Measurements from ENCODE around the gene ZSCAN26. TPM values are rescaled to one million over a fixed set of nuclear protein-coding genes. Genes with fewer than 3 reads are reported as not detected.

ZSCAN26 gene
- total RNA-seq, 1 experiment from 2014 or later: 12.7 TPM

DNA sequence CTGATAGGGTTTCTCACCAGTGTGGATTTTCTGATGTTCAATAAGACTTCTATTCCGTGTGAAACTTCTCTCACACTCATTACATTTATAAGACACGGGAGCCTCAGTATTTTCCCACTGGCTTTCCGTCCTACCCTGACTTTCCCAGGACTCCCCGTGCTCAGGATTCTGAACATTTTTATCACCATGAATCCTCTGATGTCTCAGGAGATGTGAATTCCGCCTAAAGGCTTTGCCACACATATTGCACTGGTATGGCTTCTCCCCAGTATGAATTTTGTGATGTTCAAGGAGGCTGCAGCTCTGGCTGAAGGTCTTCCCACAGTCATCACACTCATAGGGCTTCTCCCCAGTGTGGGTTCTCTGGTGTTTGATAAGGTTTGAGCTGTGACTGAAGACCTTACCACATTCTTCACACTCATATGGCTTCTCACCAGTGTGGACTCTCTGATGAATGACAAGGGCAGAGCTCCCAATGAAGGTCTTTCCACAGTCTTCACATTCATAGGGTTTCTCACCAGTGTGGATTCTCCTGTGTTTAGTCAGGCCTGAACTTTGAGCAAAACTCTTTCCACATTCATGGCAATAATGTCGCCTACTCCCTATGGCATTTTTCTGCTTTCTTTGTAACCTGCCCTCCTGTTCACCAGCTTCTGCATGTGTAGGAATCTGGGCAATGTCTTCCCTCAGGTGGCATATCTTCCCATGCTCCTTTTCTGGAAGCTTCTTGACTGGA lies 21.6 kb upstream of the ZSCAN26 start:
- Histone ChIP-seq H3K4me3 (no peak overlapping the region), H3K4me1 (no peaks in the 10 kb centered on the region), H3K27ac (no peak overlapping the region), H3K9me3 (replicated peaks) (no peaks in the 10 kb centered on the region), H3K27me3 (no peaks in the 10 kb centered on the region), H3K36me3 (no peaks in the 10 kb centered on the region; the same call in none of the 2 replicates)
- DNase-seq: no peak

DNA sequence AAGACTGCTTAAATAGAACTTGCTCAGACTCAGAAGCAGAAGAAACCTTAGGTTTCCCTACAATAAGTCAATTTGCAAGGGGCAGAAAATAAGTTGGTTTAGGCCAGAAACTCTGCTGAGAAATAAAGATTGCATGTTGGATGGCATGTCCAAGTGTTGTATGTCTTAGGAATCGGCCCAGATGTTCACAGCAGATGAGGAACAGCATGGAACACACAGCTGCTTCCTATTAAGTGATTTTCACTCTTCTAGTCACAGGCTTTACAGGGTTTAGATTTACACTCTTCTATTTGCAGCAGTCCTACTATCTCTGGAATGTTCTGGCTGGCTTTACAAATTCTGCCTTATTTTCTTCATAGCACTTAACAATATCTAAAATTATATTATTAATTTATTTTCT lies 18.0 kb upstream of the ZSCAN26 start:
- H3K4me1 ChIP-seq: no peaks in the 10 kb centered on the region
- no peaks in the 10 kb centered on the region; the same call in none of the 2 replicates for H3K36me3 ChIP-seq
- H3K27ac ChIP-seq: no peak overlapping the region
- no peak for DNase-seq
- no peaks in the 10 kb centered on the region for H3K9me3 ChIP-seq (replicated peaks)
- H3K27me3 ChIP-seq: no peaks in the 10 kb centered on the region
- no peak overlapping the region for H3K4me3 ChIP-seq

DNA sequence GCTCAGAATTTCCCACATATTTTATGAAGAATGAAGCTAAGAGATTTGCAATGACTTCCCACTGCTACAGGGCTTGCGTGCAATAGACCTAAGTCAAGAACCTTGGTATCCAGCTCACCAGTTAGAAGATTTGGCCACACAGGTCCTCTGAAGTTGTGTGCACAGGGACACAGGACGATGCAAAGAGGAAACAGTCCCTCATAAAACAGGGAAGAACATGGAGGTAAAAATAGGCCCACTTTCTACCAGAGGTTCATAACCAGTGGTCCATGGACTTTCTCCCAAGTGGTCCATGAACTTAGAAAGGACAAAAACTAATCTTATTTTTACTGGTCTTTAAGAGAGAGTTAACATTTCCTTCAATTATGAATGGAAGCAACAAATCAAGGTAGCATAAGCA lies 16.2 kb upstream of the ZSCAN26 start:
- Histone ChIP-seq H3K27me3 (no peaks in the 10 kb centered on the region), H3K4me1 (no peaks in the 10 kb centered on the region), H3K36me3 (no peaks in the 10 kb centered on the region; the same call in none of the 2 replicates), H3K9me3 (replicated peaks) (no peaks in the 10 kb centered on the region), H3K4me3 (no peak overlapping the region; the same call in 1 of the 2 replicates), H3K27ac (no peak overlapping the region)
- no peak for DNase-seq

DNA sequence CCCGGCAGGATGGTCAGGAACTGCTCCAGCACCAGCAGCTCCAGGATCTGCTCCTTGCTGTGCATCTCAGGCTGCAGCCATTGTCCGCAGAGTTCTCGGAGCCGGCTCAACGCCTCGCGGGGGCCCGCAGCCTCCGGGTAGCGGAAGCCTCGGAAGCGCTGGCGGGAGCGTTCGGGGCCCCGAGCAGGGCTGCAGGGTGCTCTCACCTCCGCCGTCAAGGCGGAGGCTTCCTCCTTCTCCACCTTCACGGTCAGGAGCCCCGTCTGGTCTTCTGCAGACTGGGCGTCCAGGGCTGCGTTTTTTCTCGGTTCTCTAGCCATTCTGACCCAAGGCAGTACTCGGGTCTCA lies 15.3 kb upstream of the ZSCAN26 start:
- H3K4me3 ChIP-seq: peak overlapping the region; percentile 81
- no peaks in the 10 kb centered on the region for H3K27me3 ChIP-seq
- no peak for DNase-seq
- H3K27ac ChIP-seq: no peak overlapping the region; the same call in 1 of the 2 replicates
- no peaks in the 10 kb centered on the region for H3K9me3 ChIP-seq (replicated peaks)
- H3K4me1 ChIP-seq: no peaks in the 10 kb centered on the region
- H3K36me3 ChIP-seq: no peaks in the 10 kb centered on the region; the same call in none of the 2 replicates

DNA sequence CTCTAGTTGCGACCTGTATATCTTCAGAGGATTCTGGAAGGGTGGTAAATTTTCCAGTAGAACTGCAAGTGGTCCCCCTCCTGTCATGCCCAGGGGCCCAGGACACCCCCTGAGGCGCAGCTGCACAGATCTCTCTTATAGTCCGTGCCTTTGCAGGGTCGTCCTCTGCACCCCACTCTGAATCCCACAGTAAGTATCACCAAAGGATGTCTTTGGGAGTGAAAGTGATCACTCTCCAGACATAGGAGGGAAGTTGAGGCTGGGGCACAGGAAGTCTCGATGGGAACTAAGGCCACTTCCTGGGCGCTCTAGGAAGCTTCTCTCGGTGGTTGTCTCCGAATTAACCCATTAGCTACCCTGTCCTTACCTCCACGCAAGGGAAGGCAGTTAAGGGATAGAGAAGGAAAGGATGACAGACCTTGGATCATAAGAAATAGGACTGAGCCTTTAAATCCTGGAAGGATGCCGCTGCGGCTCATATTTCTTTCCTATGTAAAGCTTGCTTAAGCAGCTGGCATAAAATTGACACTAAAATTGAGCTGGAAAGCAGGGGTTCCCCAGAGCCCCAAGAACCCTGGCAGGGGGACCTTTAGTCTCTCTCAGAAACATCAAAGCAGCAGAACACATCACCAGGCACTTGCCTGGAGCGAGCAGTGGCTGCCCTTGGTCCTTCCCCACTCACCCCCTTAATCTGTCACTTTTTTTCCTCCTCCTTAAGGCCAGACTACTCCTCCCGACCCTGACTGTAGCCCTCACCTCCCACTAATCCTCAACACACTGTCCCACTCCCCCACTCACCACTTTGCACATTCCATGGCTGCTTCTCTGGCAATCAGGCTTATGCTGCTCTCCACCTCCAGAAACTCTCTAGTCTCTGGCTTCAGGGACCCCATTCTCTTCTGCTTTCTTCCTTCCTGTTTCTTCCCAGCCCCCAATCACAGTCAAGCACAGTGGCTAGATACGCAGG lies 14.7 kb upstream of the ZSCAN26 start, which contains the start of gene ZKSCAN4:
Gene ZKSCAN4 (minus strand): TSS at position 261 of the 967 bp plus-strand sequence. CDS start 289 bp downstream, outside the sequence.
- Histone ChIP-seq H3K9me3 (replicated peaks) (no peaks in the 10 kb centered on the region), H3K27me3 (no peaks in the 10 kb centered on the region), H3K27ac (no peak within 1 kb of the TSS; the same call in 1 of the 2 replicates), H3K4me3 (peak within 1 kb of the TSS; percentile 81), H3K36me3 (no peaks in the 10 kb centered on the region; the same call in 1 of the 2 replicates), H3K4me1 (no peaks in the 10 kb centered on the region)
- DNase-seq: peak; percentile 88 to 95

DNA sequence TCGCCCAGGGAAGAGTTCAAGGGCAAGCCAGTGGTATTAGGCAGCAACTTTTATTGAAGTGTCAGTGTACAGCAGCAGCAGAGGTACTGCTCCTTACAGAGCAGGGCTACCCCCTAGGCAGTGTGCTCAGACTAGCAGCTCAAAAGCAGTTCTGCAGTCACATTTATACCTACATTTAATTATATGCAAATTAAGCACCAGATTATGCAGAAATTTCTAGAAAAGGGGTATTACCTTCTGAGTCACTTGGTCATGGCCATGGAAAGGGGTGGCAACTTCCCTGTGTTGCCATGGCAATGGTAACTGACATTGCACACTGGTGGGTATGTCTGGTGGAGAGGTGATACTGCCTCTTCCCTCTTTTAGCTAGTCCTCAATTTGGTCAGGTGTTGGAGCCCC lies 12.8 kb upstream of the ZSCAN26 start:
- no peak overlapping the region for H3K4me3 ChIP-seq
- no peak for DNase-seq
- no peaks in the 10 kb centered on the region for H3K4me1 ChIP-seq
- H3K9me3 ChIP-seq (replicated peaks): no peaks in the 10 kb centered on the region
- H3K36me3 ChIP-seq: no peaks in the 10 kb centered on the region
- H3K27ac ChIP-seq: no peak overlapping the region
- no peaks in the 10 kb centered on the region for H3K27me3 ChIP-seq

DNA sequence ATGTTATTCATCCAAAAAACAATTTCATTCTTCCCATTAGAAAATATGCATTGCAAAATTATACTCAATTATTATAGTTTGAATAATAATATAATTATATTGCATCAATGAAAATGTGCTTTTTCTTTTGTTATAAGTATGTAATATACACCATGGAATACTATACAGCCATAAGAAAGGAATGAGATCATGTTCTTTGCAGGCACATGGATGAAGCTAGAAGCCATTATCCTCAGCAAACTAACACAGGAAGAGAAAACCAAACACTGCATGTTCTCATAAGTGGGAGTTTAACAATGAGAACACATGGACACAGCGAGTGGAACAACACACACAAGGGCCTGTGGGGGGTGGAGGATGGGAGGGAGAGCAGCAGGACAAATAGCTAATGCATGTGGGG lies 9.9 kb upstream of the ZSCAN26 start:
- no peak overlapping the region for H3K4me3 ChIP-seq
- H3K4me1 ChIP-seq: no peaks in the 10 kb centered on the region
- no peak for DNase-seq
- no peak overlapping the region for H3K27ac ChIP-seq
- H3K27me3 ChIP-seq: no peaks in the 10 kb centered on the region
- H3K9me3 ChIP-seq (replicated peaks): no peaks in the 10 kb centered on the region
- H3K36me3 ChIP-seq: no peaks in the 10 kb centered on the region

DNA sequence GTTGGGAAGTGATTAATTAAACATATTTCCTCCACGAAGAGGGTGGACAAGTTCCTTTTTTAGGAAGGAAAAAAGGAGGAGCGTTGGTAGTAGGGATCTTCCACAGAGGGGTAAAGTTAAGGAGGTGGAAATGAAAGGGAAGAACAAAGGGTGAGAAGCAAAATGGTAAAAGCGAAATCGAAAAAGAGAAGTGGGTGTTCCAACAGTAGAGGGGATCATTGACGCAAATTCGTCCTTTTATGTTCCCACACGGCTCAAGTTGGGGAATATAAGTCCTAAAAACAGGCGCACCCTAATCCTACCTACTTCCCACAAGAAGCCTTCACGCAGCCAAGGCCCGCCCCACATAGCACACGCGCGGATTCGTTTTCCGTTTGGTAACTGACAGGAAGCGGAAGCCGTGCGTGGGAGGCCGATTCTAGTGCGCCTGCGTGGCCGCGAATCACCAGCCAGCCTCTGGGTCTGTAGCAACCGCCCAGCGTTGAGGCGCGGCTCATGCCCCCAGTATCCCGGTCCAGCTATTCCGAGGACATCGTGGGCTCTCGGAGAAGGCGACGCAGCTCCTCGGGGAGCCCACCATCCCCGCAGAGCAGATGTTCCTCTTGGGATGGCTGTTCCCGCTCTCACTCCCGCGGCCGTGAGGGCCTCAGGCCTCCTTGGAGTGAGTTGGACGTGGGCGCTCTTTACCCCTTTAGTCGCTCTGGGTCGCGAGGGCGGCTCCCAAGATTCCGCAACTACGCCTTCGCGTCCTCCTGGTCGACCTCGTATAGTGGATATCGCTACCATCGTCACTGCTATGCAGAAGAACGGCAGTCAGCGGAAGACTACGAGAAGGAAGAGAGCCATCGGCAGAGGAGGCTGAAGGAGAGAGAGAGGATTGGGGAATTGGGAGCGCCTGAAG lies 7.8 kb upstream of the ZSCAN26 start, which contains the start of gene NKAPL:
Gene NKAPL (plus strand): TSS at position 421 of the 901 bp plus-strand sequence. CDS start 75 bp downstream, at position 496.
- H3K4me3 ChIP-seq: no peak within 1 kb of the TSS
- no peaks in the 10 kb centered on the region for H3K27me3 ChIP-seq
- no peak within 1 kb of the TSS for H3K27ac ChIP-seq
- DNase-seq: no peak
- H3K4me1 ChIP-seq: no peaks in the 10 kb centered on the region
- H3K9me3 ChIP-seq (replicated peaks): no peaks in the 10 kb centered on the region
- no peaks in the 10 kb centered on the region for H3K36me3 ChIP-seq

DNA sequence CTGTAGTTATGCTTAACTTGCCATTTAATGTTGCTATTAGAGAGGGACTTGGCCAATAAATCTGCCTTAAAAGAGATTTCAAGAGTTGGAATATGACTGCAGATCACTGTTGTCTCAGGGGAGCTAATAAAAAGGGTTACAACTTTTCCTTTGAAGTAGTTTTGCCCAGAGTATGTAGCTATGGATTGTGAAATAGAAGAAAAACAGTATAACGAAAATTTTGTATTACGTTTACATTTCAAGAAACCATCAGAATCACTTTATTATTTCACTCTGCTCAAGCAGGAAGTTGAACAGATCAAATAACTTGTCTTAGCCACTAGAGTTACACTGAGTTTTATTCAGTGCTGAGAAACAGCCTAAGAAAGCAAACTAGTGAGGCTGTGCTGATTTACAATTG lies 3.0 kb upstream of the ZSCAN26 start:
- Histone ChIP-seq H3K4me3 (no peak overlapping the region), H3K4me1 (peaks cover 10% of the 10 kb centered on the region; the same call in 1 of the 2 replicates), H3K9me3 (replicated peaks) (no peaks in the 10 kb centered on the region), H3K27me3 (no peaks in the 10 kb centered on the region), H3K36me3 (no peaks in the 10 kb centered on the region), H3K27ac (no peak overlapping the region)
- no peak for DNase-seq

DNA sequence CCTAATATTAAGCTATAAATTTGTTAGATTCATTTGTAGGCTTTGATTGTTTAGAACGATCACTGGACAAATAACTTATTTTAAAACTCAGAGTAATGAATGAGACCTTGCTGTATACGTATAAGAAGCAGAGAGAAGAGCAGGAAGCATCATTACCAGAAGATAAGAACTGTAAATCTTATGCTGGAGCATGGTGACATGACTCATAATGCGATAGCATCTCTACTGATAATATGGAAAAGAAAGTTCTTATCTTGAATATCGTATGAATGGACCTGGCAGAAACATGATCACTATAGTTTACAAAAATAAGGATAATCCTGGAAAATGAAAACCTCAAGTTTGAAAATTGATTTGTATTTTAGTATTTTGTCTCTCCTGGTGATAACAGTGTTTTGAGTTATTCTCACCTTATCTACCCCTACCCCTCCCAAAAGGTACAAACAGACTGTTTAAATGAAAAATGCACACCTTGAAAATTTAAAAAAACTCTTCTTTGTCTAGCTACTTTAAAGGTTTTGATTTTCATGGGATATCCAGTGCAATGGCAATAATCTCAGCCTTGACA lies 2.0 kb upstream of the ZSCAN26 start:
- no peak overlapping the region for H3K4me3 ChIP-seq

DNA sequence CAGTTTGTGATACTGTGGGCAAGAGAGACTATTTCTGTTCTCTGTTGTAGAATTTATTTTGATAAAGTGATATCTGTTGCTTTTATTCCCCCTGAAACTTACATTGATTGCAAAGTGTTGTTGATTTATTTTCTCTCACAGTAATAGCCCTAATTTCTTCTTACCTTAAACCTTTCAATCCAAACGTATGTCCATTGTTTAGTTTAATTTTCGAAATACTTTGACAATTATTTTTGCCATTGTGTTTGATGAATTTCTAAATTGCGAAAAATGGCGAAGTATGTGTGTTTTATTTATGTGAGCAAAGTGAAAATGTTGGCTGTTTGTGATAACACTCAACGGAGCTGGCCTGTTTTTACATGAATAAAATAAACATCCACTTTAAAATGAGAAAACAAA lies 381 bp upstream of the ZSCAN26 start:
- Histone ChIP-seq H3K9me3 (replicated peaks) (no peaks in the 10 kb centered on the region), H3K36me3 (no peaks in the 10 kb centered on the region), H3K4me3 (peak overlapping the region; percentile 78), H3K27me3 (no peaks in the 10 kb centered on the region), H3K4me1 (peaks cover 10% of the 10 kb centered on the region; the same call in 1 of the 2 replicates), H3K27ac (peak overlapping the region; percentile 72)
- DNase-seq: no peak

More for the DNA sequence above, 2.0 kb upstream of the ZSCAN26 start:
- Histone ChIP-seq H3K4me1 (peaks cover 10% of the 10 kb centered on the region; the same call in 1 of the 2 replicates), H3K27ac (no peak overlapping the region), H3K9me3 (replicated peaks) (no peaks in the 10 kb centered on the region), H3K36me3 (no peaks in the 10 kb centered on the region), H3K27me3 (no peaks in the 10 kb centered on the region)
- no peak for DNase-seq

DNA sequence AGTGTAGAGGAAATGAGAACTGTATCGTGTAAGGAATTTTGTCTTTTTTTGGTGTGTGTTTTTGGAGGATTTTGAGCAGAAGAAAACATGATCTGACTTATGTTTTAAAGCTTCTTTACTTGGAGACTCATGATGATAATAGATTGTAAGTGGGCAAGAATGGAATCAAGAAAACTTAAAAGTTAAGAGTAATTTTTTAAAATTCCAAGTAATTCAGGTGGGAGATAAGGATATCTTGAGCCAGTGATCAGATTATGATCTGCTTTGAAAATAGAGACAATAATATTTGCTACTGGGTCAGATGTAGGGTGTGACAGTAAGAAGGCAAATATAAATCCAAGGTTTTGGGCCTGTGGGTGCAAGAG lies 734 bp downstream of the ZSCAN26 start:
- Histone ChIP-seq H3K9me3 (replicated peaks) (no peaks in the 10 kb centered on the region), H3K4me1 (peaks cover 10% of the 10 kb centered on the region; the same call in 1 of the 2 replicates), H3K4me3 (peak overlapping the region; percentile 78), H3K36me3 (no peaks in the 10 kb centered on the region), H3K27ac (peak overlapping the region; percentile 72), H3K27me3 (no peaks in the 10 kb centered on the region)
- DNase-seq: no peak

DNA sequence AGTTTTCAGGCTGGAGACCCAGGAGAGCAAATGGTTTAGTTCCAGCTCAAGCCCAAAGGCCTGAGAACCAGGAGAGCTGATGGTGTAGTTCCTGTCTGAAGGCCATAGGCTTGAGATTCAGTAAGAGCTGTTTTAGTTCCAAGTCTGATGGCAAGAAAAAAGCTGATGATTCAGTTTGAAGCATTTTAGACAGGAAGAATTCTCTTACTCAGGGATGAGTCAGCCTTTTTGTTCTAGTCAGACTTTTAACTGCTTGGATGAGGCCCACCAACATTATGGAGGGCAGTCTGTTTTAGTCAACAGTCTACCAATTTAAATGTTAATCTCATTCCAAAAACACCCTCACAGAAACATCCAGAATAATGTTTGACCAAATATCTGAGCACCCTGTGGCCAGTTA lies 2.5 kb downstream of the ZSCAN26 start:
- Histone ChIP-seq H3K27ac (no peak overlapping the region), H3K4me1 (peaks cover 10% of the 10 kb centered on the region; the same call in 1 of the 2 replicates), H3K4me3 (no peak overlapping the region), H3K9me3 (replicated peaks) (no peaks in the 10 kb centered on the region), H3K27me3 (no peaks in the 10 kb centered on the region), H3K36me3 (no peaks in the 10 kb centered on the region)
- no peak for DNase-seq

DNA sequence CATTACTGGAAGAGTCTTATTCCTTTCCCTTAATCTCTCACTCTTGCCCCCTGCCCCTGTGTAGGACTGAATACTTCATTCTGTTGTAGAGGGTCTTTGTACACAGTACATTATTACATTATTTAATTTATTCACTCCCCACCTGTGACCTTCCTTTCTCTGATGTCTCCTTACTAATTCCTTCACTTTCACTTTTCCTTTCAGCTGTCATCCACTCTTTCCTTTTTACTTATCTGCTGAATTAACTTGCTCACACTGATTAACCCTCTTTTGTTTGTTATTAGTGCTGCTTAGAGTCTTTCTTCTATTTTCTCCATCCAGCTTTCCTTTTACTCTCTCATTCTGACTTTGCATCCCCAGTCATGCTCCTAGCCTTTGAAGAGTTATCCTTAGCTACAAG lies 7.9 kb downstream of the ZSCAN26 start:
- no peak for DNase-seq
- Histone ChIP-seq H3K4me3 (no peak overlapping the region), H3K27me3 (no peaks in the 10 kb centered on the region), H3K27ac (no peak overlapping the region), H3K4me1 (no peaks in the 10 kb centered on the region), H3K36me3 (peaks cover 4% of the 10 kb centered on the region; the same call in 1 of the 2 replicates), H3K9me3 (replicated peaks) (no peaks in the 10 kb centered on the region)

All from SJCRH30 (cell line).